GM19238 (cell line): ENCODE results near the gene MYO5B.
"Not testable (repeated sequence)": the region's sequence is repeated elsewhere in the genome, so short reads cannot be mapped to it uniquely, and the experiment has no call there.

ENCODE experiments used
- DNase-seq: peaks from one replicate; pipeline ENCODE4 v3.0.0; 2011; ENCODE audit warnings: low spot score; ENCODE audit not compliant: insufficient read length

The MYO5B gene

DNA sequence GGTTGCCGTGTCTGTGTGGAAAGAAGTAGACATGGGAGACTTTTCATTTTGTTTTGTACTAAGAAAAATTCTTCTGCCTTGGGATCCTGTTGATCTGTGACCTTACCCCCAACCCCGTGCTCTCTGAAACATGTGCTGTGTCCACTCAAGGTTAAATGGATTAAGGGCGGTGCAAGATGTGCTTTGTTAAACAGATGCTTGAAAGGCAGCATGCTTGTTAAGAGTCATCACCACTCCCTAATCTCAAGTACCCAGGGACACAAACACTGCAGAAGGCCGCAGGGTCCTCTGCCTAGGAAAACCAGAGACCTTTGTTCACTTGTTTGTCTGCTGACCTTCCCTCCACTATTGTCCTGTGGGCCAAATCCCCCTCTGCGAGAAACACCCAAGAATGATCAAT, 394.5 kb downstream of the MYO5B start:
- not testable (repeated sequence) for DNase-seq

- not testable (repeated sequence) for DNase-seq
Observed at GRCh38 chr18:49799806-49800205, 395.1 kb downstream of the MYO5B start.

DNA sequence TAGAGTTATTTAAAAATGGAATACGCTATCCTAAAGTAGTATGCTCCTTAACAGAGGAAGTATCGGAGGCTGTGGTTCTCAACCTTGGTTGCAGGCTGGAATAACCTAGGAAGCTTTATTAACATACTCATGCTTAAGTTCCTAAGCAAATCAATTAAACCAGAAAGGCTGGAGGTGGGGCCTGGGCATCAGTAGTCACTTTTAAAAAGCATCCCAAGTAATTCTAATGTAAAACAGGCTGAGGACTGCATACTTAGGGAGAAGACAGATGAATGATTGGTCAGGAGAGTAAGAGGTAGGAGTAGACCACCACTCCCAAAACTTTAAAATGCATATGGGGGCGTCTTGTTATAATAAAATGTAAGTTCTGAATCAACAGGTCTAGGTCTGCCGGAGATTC, 396.9 kb downstream of the MYO5B start:
- DNase-seq = no peak

DNA sequence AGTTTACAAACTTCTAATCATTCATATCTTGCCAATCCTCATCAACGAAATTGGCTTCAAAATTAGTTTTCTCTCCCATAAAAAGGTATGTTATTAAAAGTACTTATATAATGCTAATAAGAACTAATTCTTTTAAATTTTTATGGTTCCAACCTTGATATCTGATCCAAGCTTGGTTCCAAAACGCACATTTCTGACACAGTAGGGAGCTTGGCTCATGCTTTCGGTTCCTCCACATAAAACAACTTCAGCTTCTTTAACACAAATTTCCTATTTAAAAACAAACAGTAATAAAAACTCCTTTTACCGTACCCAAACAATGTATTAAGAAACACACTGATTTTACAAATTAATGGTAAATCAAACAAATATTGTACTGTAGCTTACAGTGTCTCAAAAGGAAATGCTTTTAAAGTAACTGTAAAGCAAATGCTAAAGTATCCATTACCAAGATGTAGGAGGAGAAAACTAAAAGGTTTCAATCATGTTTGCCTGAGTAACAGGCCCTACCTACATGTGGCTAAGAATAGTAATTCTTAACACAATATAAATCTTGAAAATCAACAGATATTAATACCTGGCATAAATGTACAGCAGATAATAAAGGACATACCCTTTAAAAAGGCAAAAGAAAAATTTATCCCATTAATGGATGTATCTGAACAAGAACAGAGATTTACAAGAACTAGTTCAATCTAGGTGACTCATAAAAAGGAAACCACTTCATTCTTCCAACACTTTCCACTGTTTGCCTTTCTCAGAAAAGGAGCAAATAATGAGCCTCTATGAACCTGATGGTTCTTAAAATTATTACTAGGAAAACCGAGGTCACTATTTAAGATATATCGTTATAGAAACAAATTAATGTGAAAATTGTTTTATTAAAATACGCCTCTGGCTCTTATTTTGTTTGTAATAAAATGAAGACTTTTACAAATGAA, 399.1 kb downstream of the MYO5B start:
- DNase-seq = no peak

GRCh38 chr18:49794743-49795142, 400.2 kb downstream of the MYO5B start:
- DNase-seq = no peak

GRCh38 chr18:49789560-49790134, 405.3 kb downstream of the MYO5B start:
- not testable (repeated sequence) for DNase-seq

DNA sequence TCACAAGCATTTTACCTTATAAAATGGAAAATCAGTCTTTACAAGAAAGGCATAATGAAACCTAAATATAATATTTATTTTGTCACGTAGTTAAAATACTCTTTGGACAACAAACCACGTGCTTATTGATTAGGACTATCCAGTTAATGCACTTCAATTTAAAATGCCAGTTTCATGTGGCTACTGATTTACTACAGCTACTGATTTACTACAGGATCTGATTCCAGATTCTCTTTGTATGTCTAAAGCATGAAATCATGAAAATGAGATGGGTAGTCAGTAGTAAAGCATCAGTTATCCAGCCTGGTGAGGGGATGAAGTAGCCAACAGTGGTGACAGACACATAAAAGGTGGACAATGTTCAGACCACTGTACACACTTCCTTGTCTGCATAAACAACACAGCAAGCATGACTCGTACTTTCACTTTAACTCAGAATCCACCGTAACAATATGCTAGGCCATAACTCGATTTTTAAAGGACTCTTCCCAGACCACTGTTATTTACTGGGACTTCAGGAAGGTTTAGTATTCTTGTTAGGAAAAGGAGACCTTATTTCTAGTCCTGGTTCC, 406.5 kb downstream of the MYO5B start:
- no peak for DNase-seq

DNA sequence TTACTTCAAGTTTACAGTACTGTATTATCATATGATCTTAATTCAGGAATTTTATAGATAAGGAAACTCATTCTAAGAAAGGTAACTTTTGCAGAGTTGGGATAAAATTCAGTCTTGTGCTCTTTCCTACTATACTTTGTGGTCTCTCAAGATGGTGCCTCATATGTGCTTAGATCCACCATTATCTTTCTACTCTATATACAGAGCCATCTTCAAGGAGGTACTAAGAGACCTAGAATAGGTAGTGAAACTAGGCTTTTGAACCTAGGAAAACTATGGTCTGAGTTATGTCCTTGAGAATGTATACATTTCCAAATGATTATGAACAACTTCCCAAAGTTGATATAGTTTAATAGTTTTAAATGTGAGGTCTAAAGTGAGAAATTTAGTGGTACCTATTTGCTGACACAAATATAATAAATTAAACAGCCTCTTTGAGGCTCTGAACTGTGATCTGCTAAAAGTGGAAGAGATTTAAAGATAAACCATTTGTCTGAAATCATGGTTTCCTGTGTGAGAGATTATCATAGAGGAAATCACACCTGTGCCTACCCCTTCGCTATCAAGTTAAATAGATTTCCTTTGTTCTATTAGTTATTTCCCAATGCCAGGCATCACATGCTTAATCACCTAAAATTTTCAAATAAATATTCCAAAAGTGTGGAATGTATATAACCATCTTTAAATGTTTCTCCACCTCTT, 408.8 kb downstream of the MYO5B start:
- DNase-seq = no peak

GRCh38 chr18:49784427-49785185, 410.3 kb downstream of the MYO5B start:
- no peak for DNase-seq

DNA sequence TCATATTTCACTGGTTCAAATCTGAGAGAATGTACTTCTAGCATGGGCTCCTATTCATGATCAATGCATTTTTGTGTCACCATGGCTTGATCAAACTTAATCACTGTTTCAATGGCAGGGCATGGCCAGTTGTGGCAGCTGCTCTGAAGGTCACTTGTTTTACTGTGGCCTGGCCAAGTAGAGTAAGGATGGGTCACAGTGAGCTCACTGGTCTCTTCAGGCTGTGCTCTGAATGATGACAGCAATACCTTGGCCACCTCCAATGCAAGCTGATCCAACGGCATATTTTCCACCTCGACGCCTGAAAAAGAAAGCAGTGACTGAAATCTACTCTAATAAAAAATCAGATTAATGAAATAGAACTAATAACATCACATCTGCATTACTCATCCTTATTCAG, 411.3 kb downstream of the MYO5B start:
- not testable (repeated sequence) for DNase-seq

- DNase-seq = no peak
Observed at GRCh38 chr18:49778826-49779465, 416.0 kb downstream of the MYO5B start.
